ENCODE results near the gene C2.

DNA sequence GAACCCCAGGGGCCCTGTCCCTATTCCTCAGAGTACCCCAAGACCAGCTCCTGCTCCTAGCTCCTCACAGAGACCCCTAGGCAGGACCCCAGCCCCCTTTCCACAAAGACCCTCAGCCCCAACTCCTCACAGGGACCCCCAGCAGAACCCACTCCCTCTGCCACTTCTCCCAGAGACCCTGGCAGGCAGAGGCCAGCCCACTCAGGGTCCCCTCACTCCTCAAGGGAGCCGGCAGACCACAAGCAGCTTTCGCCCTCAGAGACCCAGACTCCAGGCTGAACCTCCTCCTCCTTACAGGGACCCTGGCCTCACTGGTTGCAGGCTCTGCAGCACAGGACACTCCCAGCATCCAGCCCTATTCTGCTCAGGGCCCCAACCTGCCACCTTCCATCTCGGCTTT lies 49.3 kb upstream of the C2 start:
- no peak for TF ChIP-seq POLR2A (IDR thresholded peaks at IDR 0.05; ENCODE audit: low read depth, low read length)
- TF ChIP-seq TAF1 (IDR thresholded peaks at IDR 0.05; ENCODE audit: borderline replicate concordance, low read depth, low read length), result no peak

All from GM12892 (cell line).